Choroid plexus epithelial cell (primary cell): ENCODE data around the gene GRAMD2A.
A peak's percentile ranks its signal among the peaks of the same experiment; 100 is the strongest.

Experiments used
- DNase-seq: peaks from one replicate; pipeline ENCODE4 v3.0.0-alpha.2; 2010; ENCODE audit warnings: low read depth
- H3K4me3 ChIP-seq: 2 replicates; pipeline ENCODE4 v1.5.1; 2011; ENCODE audit warnings: low read depth, mild to moderate bottlenecking, control low read depth, low read length, moderate library complexity
- CTCF ChIP-seq: conservative IDR thresholded peaks from 2 replicates; pipeline ENCODE4 v1.5.1; 2011; ENCODE audit warnings: low read depth, mild to moderate bottlenecking, control low read depth, inconsistent platforms, low read length, moderate library complexity

Gene GRAMD2A

GRCh38 chr15:72153269-72154000 is 44.2 kb downstream of the GRAMD2A start:
- DNase-seq: no peak

GRCh38 chr15:72147418-72147817 is 50.2 kb downstream of the GRAMD2A start:
- TF ChIP-seq CTCF: no peak
- H3K4me3 ChIP-seq: no peak overlapping the region
- no peak for DNase-seq

More at GRCh38 chr15:72153269-72154000, 44.2 kb downstream of the GRAMD2A start:
- H3K4me3 ChIP-seq: no peak overlapping the region
- no peak for TF ChIP-seq CTCF

GRCh38 chr15:72146934-72147333 is 50.7 kb downstream of the GRAMD2A start:
- H3K4me3 ChIP-seq: no peak overlapping the region
- TF ChIP-seq CTCF: no peak
- DNase-seq: no peak

GRCh38 chr15:72146221-72146620 is 51.4 kb downstream of the GRAMD2A start:
- H3K4me3 ChIP-seq: no peak overlapping the region
- DNase-seq: no peak
- no peak for TF ChIP-seq CTCF

GRCh38 chr15:72141171-72142084 is 56.2 kb downstream of the GRAMD2A start:
- H3K4me3 ChIP-seq: no peak overlapping the region
- TF ChIP-seq CTCF: no peak
- DNase-seq: peak; percentile 28

GRCh38 chr15:72140088-72140487 is 57.5 kb downstream of the GRAMD2A start:
- DNase-seq: no peak
- no peak for TF ChIP-seq CTCF
- H3K4me3 ChIP-seq: no peak overlapping the region
